GM20000 (cell line): ENCODE data around the gene ATP5PO.

Experiments
- DNase-seq: peaks from one replicate; pipeline ENCODE4 v3.0.0; 2012; ENCODE audit warnings: low spot score
- TF ChIP-seq, protein P1 (sequence below): IDR thresholded peaks from 2 replicates; pipeline ENCODE4 v1.5.1; 2012; ENCODE audit warnings: mild to moderate bottlenecking, control low read depth; ENCODE audit errors: extremely low read depth, missing control alignments

The ATP5PO gene

DNA sequence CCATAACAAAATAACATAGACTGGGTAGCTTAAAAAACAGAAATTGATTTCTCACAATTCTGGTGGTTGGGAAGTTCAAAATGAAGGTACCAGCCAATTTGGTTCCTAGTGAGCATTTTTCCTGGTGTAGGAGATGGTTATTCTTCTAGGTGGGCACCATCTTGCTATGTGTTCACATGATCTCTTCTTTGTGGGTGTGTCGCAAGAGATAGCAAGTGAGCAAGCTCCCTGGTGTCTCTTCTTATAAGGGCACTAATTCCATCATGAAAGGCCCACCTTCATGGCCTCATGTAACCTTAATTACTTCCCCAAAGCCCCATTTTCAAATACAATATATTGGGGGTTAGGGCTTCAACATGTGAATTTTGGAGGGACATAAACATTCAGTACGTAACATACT is 38.8 kb upstream of the ATP5PO start:
- TF ChIP-seq, protein P1, sequence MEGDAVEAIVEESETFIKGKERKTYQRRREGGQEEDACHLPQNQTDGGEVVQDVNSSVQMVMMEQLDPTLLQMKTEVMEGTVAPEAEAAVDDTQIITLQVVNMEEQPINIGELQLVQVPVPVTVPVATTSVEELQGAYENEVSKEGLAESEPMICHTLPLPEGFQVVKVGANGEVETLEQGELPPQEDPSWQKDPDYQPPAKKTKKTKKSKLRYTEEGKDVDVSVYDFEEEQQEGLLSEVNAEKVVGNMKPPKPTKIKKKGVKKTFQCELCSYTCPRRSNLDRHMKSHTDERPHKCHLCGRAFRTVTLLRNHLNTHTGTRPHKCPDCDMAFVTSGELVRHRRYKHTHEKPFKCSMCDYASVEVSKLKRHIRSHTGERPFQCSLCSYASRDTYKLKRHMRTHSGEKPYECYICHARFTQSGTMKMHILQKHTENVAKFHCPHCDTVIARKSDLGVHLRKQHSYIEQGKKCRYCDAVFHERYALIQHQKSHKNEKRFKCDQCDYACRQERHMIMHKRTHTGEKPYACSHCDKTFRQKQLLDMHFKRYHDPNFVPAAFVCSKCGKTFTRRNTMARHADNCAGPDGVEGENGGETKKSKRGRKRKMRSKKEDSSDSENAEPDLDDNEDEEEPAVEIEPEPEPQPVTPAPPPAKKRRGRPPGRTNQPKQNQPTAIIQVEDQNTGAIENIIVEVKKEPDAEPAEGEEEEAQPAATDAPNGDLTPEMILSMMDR: no peak

GRCh38 chr21:33951276-33952178 is 35.9 kb upstream of the ATP5PO start:
- TF ChIP-seq, protein P1: no peak
- DNase-seq: no peak

More for the DNA sequence above, 38.8 kb upstream of the ATP5PO start:
- no peak for DNase-seq

- TF ChIP-seq, protein P1: no peak
- no peak for DNase-seq
These were observed 35.0 kb upstream of the ATP5PO start for GRCh38 chr21:33950431-33951079.

DNA sequence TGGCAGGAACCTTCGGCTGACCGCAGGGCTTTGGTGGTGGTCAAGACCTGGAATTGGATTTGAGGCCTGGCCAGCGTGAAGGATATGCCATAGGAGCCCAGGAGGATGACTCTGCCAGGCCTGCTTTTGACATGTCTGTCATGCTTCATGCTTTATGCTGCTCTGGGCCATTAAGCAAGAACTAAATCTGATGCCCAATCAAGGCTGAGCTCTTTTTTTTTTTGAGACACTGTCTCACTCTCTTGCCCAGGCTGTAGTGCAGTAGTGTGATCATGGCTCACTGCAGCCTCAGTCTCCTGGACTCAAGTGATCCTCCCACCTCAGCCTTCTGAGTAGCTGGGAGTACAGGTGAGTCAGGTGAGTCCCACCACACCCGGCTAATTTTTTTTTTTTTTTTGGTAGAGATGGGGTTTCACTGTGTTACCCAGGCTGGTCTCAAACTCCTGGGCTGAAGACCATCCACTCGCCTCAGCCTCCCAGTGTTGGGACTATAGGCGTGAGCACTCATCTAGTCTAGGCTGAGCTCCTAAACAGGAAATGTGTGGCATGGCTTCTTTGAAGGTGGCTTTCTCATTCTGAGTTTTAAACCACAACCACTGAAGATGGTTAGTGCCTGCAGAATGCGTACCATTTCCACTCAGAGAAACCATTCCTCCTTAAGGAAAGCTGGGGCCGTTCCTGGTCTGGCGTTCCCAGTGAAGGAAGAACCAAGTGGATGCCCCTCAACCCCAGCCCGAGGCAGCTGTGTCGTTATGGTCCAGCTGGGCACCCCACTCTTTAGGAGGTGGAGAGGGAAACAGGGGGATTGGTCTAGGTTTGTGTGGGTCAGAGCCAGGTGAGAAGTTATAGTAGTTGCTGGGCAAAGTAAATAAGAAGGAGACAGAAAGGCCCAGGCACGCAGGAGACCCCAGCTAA is 34.2 kb upstream of the ATP5PO start:
- no peak for DNase-seq
- TF ChIP-seq, protein P1: no peak

DNA sequence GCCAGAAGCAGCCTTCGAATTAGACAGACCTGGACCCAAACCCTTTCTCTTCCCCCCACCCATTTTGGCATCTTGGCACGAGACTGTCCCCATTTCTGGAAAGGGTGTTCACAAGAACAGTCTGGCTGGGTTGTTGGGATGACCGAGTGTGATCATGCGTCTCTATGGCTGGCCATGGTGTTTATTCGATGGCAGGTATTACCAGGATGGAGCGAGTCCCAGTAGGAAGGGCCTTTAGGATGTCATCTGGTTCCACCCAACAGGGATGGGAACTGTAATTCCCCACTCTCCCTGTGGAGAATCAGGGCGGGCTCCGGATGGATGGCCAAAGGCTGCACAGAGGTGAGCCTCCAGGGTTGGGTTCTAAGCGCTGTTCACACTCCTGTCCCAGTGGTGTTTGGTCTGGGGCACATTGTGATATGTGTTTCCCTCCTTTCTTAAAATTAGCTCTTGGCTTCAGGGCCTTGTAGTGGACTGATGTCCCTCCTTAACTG is 33.4 kb upstream of the ATP5PO start:
- DNase-seq: no peak
- TF ChIP-seq, protein P1: no peak

GRCh38 chr21:33948096-33948950 is 32.7 kb upstream of the ATP5PO start:
- TF ChIP-seq, protein P1: no peak
- DNase-seq: peak; percentile 56
